Fibroblast of the aortic adventitia (primary cell): Measurements from ENCODE around the gene TYK2. TPM values are rescaled to one million over a fixed set of nuclear protein-coding genes. Genes with fewer than 3 reads are reported as not detected.
"Not testable (repeated sequence)": the region's sequence is repeated elsewhere in the genome, so short reads cannot be mapped to it uniquely, and the experiment has no call there.

ENCODE experiments used
- DNase-seq: peaks from one replicate; pipeline ENCODE4 v3.0.0-alpha.2; 2010; ENCODE audit warnings: low read depth
- H3K4me3 ChIP-seq: 2 replicates; pipeline ENCODE4 v1.5.1; 2011; ENCODE audit warnings: low read depth, mild to moderate bottlenecking, control low read depth, low read length, moderate library complexity
- total RNA-seq: library from RNA; depleted of rRNA; stranded (reverse); fragments of >200 nt; gene quantifications from 2 replicates; pipeline ENCODE4 v1.2.3, GENCODE V29; 2012; ENCODE audit warnings: low replicate concordance
- TF ChIP-seq, protein P1 (sequence below): IDR thresholded peaks from 2 replicates; pipeline ENCODE4 v1.5.1; 2011; ENCODE audit warnings: mild to moderate bottlenecking, low read length, control low read depth, inconsistent platforms; ENCODE audit not compliant: insufficient read depth

The TYK2 gene
- total RNA-seq, 1 donor = 51.5 TPM

DNA sequence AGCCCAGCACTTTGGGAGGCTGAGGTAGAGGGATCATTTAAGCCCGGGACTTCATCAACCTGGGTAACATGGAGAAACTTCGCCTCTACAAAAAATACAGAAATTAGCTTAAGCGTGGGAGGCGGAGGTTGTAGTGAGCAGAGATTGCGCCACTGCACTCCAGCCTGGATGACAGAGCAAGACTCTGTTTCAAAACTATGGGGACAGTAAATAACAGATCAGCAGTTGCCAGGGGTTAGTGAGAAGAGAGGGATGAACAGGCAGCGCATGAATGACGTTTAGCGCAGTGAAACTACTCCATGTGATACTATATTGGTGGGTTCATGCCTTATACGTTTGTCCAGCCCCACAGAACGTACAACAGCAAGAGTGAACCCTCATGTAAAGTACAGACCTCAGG lies 33.9 kb downstream of the TYK2 start:
- TF ChIP-seq, protein P1, sequence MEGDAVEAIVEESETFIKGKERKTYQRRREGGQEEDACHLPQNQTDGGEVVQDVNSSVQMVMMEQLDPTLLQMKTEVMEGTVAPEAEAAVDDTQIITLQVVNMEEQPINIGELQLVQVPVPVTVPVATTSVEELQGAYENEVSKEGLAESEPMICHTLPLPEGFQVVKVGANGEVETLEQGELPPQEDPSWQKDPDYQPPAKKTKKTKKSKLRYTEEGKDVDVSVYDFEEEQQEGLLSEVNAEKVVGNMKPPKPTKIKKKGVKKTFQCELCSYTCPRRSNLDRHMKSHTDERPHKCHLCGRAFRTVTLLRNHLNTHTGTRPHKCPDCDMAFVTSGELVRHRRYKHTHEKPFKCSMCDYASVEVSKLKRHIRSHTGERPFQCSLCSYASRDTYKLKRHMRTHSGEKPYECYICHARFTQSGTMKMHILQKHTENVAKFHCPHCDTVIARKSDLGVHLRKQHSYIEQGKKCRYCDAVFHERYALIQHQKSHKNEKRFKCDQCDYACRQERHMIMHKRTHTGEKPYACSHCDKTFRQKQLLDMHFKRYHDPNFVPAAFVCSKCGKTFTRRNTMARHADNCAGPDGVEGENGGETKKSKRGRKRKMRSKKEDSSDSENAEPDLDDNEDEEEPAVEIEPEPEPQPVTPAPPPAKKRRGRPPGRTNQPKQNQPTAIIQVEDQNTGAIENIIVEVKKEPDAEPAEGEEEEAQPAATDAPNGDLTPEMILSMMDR = no peak
- H3K4me3 ChIP-seq = no peak overlapping the region
- no peak for DNase-seq

DNA sequence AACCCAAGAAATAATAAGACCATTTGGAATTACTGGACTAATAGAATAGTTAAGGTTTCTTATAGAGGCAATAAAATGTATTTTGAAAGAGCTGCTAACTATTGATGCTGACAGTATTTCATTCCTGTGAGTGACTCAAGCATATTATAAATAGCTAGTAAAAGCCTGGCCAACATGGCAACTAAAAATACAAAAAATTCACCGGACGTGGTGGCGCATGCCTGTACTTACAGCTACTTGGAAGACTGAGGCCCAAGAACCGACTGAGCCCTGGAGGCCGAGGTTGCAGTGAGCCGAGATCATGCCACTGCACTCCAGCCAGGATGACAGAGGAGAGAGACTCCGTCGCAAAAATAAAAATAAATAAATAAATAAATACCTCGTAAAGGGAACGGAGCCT lies 35.6 kb downstream of the TYK2 start:
- DNase-seq = no peak
- TF ChIP-seq, protein P1 = no peak
- H3K4me3 ChIP-seq = no peak overlapping the region

DNA sequence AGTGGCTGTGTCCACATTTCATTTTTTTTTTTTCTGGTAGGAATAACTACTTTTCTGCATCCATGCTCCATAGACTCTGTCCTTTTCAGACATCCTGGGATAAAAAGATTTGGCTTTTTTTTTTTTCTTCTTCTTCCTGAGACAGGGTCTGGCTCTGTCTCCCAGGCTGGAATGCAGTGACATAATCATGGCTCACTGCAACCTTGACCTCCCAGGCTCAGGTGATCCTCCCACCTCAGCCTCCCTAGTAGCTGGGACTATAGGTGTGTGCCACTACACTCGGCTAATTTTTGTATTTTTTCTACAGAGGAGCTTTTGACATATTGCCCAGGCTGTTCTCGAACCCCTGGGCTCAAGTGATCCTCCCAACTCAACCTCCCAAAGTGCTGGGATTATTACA lies 36.9 kb downstream of the TYK2 start:
- H3K4me3 ChIP-seq = no peak overlapping the region
- TF ChIP-seq, protein P1 = no peak
- no peak for DNase-seq

DNA sequence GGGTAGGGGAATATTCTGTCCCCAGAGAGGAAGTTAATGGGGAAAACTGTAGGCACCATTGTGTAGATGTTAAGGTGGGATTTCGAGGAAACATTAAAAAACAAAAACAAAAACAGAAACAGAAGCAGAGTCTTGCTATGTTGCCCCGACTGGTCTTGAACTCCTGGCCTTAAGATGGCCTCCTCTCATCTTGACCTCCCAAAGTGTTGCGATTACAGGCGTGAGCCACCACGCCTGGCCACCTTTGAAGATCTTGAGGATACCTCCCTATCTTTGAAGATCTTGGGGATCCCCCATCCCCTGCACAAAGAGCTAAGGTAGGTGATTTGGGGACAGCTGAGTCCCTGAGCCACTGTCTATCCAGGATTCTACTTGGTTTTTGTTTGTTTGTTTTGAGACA lies 40.4 kb downstream of the TYK2 start:
- H3K4me3 ChIP-seq = no peak overlapping the region
- TF ChIP-seq, protein P1 = no peak
- no peak for DNase-seq

DNA sequence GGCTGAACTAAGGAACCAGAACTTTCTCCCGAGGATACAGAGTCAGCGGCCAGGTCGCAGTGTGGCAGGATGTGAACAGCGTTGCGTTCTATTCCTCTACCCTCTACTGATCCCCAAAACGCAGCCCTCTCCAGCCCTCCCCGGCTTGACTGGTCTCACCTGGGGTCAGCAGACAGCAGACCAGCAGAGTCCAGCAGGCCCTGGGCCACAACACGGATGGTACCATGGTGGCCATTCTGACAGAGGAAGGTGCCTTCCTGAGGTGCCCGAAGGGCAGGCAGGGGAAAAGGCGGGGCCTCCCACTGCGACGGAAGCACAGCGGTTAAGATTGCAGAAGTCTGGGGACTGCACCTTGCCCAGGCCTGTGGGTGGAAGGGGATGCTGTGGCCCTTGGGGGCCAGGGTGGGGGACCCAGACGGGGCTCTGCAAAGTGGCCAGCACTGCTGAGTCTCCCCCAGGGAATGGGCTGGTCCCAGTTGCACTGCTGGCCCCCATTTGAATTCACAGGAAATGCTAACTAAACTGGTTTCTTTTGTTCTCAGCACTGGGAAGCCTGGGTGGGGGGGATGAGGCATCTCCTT lies 40.9 kb downstream of the TYK2 start, which contains the start of gene ICAM3:
Gene ICAM3, minus strand, starts transcription at position 245 of the 581 bp plus-strand sequence. Its CDS starts 10 bp downstream, at position 235.
- TF ChIP-seq, protein P1 = no peak
- no peak for DNase-seq

DNA sequence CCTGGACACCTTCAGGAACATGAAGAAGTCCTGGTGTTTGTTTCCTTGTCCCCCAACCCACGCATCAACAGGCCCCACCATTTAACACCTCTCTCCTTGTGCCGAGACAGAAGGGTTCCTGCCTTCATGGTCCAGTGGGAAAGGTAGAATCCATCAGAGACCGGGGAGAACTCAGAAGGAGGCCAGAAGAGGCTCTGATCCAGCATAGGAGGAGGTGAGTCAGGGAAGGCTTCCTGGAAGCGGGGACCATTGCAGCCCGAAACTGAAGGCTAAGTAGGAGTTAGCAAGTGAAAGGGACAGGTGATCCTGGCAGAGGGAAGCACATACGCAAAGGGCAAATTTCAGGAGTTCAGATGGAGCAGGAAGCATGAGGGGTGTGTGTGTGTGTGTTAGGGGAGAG lies 41.4 kb downstream of the TYK2 start:
- H3K4me3 ChIP-seq = no peak overlapping the region

More for the DNA sequence above, 40.9 kb downstream of the TYK2 start, which contains the start of gene ICAM3:
- no peak within 1 kb of the TSS for H3K4me3 ChIP-seq

DNA sequence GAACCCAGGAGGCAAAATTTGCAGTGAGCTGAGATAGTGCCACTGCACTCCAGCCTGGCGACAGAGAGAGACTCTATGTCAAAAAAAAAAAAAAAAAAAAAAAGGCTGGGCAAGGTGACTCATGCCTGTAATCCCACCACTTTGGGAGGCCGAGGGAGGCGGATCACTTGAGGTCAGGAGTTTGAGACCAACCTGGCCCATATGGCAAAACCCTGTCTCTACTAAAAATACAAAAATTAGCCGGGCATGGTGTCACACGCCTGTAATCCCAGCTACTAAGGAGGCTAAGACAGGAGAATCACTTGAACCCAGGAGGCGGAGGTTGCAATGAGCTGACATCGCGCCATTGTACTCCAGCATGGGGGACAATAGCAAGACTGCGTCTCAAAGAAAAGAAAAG lies 43.6 kb downstream of the TYK2 start:
- not testable (repeated sequence) for H3K4me3 ChIP-seq, DNase-seq

More for the DNA sequence above, 41.4 kb downstream of the TYK2 start:
- TF ChIP-seq, protein P1 = no peak
- DNase-seq = no peak
